ENCODE measurements around the gene SPTSSB.

Gene SPTSSB

DNA sequence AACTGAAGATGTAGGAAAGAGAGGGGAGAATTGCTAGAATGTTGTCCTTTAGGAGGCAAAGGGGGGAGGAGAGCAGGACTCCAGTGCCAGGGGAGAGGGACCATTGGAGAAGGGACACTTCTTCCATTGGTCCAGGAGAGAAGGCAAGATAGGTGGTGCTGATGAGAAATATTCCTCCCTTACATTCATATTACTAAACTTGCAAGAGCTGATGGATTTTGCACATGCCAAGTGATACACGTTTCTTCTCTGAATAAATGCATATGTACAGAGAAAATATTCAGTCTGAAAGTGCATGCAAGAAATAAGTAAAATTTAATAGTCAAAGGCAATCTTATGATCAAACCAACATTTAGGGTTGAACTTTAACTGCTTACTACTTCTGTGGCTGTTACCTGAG is 21.5 kb upstream of the SPTSSB start:
- DNase-seq (ENCODE audit: low read depth in 2 of 2), result no peak

DNA sequence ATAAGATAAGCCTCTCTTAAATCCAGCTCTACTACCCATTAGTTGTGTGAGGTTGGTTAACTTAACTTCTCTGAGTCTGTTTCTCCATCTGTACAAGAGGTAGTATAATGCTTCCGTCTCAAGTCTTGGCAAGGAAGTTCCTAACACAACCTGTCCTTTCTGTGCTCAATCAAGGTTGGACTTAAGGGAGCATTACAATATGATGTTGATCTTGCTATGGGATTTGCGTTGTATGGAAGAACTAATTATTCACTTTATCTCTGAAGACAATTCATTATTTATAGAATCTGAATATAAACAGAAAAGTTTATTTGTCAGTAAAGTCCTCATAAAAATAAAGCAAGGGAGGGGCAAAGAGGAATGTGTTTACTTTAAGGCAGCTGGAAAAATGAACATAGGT is 18.9 kb upstream of the SPTSSB start:
- no peak for DNase-seq (ENCODE audit: low read depth in 2 of 2)

DNA sequence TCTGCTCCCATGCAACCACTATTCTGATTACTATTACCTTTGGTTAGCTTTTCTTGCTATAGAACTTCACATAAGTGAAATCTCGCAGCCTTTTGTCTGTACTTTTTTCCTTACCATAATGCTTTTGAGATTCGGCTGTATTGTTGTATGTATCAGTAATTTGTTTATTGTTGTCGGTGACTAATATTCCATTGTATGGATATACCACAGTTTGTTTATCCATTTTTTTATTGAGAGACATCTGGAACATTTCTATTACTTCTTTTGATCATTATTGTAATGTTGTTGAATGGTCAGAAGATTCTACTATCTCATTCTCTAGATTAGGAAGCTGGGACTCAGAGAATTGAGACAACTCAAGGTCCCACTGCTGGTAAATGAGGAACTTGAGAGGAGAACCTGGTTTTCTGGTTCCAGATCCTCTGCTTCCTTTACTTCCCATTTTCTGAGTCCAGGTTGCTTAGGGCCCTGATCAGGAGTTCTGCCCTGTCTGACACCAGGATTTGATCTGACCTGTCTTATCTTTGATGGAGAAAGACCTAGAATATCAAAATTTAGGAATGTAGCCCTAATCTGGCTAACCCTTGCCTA is 18.2 kb upstream of the SPTSSB start:
- DNase-seq (ENCODE audit: low read depth in 2 of 2), result no peak

DNA sequence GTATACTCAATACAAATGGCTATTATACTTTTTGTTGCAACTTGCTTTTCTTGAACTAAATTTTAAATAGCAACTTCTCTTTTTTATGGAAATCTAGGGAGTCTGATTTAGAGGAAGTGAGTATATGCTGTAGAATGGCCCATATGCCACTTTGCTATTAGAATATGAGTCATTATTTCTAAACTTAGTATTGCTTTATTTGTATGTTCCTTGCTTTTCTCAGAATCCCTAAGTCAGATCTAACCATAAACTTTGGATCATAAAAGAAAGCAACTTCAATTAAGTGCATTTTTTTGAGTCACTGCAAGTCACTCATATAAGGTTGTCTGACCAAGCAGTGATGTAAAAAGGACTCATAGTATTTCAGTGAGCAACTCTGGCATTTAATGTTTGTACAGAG is 17.5 kb upstream of the SPTSSB start:
- DNase-seq (ENCODE audit: low read depth in 2 of 2), result no peak

DNA sequence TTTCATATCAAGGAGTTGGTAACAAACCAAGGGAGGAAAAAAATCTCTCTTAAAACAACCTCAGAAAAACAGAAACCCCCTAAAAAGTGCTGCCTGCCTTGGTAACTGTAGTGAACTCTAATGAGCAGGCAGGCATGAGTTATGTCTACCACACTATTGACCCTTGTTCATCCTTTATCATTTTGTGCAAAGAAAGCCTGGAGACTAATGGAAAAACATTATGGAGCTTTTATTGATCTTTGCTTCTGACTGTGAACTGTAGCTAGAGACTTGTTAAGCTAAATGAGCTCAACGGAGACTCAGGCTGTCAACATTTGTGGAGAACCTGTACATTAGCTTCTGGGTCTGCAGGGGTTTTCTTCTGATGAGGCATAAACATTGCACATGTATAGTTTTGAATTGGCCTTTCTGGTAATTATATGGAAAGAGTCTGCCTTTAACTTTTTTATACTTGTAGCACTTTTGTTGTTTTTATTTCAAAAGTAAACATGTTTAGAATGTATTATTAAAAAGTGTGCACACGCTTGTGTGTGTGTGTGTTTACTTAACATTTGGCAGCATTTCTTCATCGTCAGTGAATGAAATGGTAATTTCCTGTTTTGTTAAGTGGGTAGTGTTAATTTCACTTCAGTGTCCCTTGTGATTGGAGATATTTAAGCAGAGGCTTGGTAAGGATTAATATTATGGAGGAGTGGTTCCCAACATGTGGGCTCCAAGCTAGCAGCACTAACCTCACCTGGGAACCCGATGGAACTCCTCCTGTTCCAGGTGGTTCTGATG is 15.9 kb upstream of the SPTSSB start:
- DNase-seq (ENCODE audit: low read depth in 2 of 2), result no peak

DNA sequence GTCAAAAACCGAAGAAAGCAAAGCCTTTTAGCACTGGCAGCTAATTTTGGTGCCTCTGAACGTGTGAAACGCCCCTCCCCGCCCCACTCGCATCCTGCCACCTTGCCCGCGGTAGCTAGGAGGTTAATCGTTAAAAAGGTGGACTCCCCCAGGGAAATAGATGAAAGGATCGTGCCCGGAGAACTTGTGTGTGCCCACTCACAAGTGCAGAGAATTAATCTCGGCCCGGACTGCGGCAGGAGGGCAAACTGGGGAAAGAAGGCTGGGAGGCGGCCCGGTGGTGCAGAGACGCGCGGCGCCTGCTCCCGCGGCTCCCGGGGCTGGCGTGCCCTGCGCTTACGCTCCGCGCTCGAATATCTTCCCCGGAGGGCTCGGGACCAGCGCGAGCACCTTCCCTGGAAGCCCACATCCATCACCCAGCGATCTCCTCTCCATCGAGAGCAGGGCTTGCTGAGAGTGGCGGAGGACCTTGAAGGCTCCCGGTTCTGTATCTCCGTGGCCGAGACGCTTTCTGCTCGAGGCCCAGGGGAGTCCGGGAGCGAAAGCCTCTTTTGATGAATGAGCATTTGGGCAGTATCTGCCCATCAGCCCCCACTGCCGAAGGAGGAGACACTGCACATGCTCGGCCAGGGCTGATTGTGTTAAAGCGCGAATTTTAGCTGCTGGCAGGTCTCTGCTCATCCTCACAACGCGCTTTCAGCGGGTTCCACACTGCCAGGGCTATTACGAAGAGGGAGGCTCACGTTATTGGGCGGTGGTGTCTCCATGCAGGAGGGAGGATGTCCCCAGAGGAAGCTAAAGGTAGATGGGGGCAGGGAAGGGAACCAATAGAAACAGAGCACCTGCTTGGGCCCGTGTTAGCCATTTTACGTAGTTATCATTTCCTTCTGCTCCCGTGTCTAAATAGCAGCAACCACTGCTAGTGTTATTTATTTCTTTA is 1.3 kb upstream of the SPTSSB start:
- no peak for DNase-seq (ENCODE audit: low read depth in 2 of 2)

DNA sequence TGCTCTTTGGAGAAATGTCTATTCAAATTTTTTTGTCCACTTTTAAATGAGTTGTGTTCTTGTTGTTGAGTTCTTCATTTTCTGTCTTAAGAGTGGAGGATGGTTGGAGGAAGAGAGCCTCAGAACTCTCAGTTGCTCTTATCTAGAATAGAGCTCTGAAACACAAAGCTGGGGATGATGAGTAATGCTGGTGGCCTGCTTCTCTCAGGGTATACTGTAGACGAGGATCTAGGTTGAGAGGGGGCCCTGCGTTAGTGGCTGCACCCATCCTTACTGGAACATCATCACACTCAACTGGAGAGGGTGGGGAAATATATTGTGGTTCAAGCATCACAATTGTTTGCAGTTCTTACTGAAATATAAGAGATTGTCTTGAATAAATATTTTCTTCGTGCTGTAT is 1.8 kb downstream of the SPTSSB start:
- no peak for DNase-seq (ENCODE audit: low read depth in 2 of 2)

DNA sequence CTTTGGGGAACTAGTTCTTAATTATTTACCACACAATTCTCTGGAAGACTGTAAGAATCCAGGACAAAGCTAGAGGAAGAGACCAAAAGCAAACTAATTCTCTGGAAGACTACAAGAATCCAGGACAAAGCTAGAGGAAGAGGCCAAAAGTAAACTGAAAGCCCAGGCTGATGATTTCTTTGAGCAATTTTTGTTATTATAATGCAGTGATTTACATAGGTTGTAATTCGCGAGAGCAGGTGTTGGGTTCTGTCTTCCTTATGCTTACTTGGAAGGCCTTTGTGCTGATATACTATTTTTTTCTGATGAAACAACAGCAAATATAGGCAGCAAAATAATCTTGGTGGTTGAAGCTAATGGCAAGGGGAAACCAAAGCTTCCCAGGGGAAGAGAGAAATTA is 5.2 kb downstream of the SPTSSB start:
- no peak for DNase-seq (ENCODE audit: low read depth in 2 of 2)

DNA sequence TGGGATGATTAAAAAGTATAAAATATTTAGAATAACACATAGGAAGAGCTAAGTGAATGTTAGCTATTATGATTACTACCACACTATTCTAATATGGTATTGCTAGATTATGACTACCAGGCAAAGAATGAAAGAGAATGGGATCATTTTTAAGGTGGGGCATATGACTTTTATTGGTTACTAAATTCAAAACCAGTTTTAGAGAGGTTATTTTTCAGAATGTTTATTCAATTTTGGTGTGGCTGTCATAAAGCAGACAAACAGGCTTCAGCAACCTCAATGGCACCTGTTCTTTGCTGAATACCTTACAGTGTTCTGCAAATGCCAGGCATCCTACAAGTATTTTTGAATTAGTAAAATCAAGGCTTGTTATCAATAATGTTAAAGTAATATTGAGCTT is 12.8 kb downstream of the SPTSSB start:
- no peak for DNase-seq (ENCODE audit: low read depth in 2 of 2)

DNA sequence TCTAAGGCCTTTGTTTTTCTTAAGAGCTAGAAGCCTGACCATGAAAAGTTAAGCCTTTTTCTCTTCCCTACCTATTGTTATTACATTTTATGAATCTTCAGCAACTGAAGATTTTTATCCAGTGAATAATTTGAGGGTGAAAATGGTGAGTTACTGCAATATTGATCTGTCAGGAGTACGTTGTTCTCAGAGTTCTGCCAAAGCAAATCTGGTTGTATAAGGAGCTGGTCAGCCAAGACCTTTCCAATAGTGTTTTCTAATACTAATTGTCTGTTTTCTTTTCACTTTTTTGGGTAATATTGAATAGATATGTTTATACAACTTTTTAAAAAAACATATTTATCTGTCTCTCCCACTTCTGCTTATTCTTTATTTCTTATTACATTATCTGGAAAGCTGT is 15.0 kb downstream of the SPTSSB start:
- DNase-seq (ENCODE audit: low read depth in 2 of 2), result no peak

DNA sequence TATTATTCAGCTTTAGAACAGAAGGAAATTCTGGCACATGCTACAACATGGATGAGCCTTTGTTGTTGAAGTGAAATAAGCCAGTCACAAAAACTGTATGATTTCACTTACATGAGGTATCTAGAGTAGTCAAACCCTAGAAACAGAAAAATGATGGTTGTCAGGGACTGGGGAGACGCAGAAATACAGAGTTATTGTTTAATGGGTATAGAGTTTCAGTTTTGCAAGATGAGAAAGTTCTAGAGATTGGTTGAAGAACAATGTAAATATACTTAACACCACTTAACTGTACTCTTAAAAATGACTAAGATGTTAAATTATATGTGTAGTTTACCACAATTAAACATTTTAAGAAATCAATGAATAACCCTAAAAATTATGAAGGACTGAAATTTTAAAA is 15.8 kb downstream of the SPTSSB start:
- DNase-seq (ENCODE audit: low read depth in 2 of 2), result no peak

DNA sequence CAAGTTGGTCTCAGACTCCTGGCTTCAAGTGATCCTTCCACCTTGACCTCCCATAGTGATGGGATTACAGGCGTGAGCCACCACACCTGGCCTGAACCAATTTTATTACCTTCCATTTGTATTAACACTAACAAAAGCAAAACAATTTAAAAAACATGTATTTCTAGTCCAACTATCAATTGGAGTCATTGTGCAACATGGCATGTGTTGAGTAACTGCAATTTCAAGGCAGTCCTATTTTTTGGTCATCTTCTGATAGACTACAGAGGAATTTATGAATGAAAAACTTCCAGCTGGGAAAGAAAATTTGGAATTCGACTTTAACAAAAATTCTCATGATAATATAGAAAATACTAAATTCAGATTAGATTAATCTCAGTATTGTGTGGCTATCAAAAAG is 16.8 kb downstream of the SPTSSB start:
- no peak for DNase-seq (ENCODE audit: low read depth in 2 of 2)

DNA sequence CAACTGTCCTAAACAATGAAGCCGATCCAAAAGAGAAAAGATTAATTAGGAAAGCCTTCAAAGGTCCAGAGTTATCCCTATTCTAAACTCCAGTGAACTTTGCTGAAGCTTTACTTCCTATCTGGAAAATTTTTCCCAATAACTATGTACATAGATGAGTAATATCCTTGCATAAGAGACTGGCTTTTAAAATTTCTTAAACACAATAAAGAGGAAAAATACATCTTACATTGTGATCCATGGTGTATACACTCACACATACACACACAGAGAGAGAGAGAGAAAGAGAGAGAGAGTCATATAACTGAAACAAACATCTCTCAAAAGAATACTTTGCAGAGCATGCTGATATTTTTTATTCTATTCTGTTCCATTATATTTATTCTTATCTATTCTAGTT is 20.0 kb downstream of the SPTSSB start:
- no peak for DNase-seq (ENCODE audit: low read depth in 2 of 2)

DNA sequence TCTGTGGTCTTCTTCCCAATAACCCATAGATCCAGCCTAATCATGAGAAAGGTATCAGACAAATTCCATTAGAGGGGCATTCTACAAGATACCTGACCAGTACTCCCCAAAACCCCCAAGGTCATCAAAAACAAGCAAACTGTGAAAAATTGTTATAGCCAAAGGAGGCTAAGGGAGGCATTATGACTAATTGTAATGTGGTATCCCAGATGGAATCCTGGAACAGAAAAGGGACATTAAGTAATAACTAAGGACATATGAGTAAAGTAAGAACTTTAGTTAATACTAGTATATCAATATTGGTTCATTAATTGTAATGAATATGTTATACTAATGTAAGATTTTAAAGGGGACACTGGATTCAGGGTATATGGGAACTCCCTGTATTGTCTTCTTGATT is 20.4 kb downstream of the SPTSSB start:
- no peak for DNase-seq (ENCODE audit: low read depth in 2 of 2)

DNA sequence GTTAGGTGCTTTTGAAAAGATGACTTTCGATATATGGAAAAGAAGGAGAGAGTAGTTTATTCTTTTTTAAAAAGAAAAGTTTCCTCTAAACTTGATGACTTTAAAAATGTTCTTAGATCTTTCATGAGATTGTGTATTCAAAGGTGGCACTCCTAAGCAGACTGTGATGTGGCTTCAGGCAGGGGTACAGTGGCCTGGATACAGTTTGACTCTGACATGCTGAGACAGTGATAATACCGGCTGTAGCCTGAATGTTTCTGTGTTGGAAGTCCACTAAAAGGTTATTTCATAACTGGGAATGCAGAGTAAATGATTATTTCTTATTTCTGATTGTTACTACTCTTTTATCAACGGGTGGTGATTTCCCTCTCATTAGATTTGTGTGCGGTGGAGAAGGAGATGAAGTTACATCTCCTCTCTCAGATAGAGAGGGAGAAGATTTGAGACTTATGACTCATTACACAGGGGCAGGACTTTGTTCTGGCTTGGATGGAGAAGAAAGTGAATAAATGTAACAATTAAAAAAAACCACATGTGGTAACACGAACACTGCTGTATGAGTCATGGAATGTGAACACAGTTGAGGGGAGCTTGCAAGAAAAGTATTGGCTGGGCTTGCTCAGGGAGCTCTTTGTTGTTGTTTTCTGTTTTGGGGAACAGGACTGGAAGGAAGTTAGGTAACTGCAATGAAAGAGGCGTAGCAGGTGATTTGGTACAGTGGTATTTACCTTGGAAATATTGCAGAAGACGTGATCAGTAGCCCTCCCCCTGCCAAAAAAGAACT is 21.6 kb downstream of the SPTSSB start:
- DNase-seq (ENCODE audit: low read depth in 2 of 2), result peak in 1 of 2 experiments; percentile 9

DNA sequence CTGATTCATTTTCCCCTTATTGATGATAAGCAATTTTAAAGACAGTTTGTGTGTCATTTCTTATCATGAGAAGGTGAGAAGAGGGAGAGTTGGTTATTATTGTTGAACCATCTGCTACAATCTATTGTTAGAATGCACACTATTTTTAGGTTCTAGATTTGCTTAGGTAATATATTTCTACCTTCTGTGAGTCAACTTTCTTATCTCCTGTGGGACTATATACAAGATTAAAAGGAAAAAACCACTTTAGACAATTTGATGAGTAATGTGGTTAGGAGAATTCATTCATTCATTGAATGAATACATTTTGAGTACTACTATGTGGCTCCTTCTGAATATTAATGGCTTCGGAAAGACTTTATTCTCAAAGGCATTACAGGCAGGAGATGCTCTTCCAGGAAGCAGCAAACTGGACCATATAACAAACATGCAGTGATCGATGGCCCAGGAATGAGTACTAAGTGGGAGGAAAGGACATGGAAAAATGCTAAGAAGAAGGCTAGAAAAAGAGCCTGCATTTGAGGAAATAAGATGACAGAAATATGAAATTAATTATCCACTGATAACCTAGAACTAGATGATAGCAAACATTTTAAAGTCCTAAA is 22.4 kb downstream of the SPTSSB start:
- no peak for DNase-seq (ENCODE audit: low read depth in 2 of 2)

DNA sequence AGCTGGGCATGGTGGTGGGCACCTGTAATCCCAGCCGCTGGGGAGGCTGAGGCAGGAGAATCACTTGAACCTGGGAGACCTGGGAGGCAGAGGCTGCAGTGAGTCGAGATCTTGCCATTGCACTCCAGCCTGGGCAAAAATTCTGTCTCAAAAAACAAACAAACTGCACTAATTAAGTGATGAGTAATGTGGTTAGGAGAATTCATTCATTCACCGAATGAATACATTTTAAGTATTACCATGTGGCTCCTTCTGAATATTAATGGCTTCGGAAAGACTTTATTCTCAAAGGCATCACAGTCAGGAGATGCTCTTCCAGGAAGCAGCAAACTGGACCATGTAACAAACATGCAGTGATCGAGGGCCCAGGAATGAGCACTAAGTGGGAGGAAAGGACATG is 23.6 kb downstream of the SPTSSB start:
- DNase-seq (ENCODE audit: low read depth in 2 of 2), result no peak

DNA sequence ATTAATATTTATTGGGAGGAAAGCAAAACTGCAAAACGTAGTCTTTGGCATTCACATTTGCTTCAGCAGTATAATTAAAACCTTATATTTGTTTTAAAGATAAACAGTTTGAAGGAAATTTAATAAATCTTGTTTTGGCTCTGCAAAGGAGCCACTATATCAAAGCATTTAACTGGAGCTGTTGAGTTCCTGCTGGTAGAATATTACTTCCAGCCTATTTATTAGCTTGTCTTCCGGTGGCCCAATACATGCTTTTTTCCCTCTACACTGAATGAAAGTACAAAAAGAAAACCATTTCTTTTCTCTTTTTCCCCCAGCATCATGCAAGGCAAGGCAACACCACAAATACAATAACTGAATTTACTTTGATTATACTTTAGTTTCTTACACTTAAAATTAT is 26.3 kb downstream of the SPTSSB start:
- no peak for DNase-seq (ENCODE audit: low read depth in 2 of 2)

DNA sequence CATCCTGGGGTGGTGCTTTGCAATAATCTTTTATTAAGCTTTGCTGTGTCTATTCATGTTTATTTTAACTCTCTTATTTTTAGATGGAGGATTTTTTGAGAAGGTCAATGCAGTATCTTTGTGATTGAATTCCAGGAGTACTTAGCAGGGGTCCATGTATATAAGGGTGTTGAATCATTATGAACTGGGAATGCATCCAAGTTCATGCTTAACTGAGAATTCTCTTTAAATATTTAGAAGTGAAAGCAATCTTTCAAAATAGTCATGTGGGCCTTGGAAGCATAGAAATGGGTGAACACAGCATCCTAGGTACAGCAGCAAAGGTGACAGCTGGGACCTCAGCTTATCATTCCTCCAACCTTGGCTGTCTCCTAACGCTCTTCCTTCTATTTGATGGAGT is 27.3 kb downstream of the SPTSSB start:
- DNase-seq (ENCODE audit: low read depth in 2 of 2), result no peak

DNA sequence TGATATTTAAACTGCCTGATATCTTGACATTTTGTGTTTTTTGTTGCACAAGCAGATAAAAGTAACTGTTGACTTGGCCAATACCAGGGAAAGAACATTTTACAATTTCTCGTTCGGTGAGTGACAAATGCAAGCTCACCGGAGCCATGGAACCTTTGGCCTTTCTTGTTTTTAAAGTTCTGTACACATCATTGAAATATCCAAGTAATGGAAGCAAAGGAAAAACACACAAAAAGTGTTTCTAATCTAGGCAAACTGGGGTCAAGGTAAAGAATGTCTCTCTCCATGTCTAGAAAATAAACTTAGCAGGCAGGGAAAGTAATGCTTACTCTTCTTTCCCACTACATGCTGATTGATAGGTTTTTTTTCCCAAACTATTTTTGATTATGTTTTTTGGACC is 27.8 kb downstream of the SPTSSB start:
- DNase-seq (ENCODE audit: low read depth in 2 of 2), result no peak

DNA sequence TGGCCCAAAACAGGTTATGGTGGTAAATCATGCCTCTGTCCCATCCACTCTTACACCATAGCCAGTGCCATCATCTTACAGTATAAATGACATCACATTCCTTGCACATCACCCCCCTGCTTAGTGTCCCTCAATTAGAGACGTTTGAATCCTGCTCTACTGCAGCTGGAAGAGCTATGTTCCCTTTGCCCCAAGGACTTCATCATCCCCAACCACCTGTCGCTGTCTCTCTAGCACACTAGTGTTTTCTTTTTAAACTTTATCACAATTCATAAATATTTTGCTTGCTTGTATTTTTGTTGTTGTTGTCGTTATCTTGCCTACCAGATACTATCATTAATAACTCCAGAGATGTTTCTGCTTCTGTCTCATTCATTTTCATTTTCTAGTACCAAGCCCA is 28.7 kb downstream of the SPTSSB start:
- DNase-seq (ENCODE audit: low read depth in 2 of 2), result no peak

Measured in stimulated activated CD4-positive, alpha-beta T cell treated with anti-CD3 and anti-CD28 coated beads, Interleukin-12 subunit alpha, Interleukin-12 subunit beta, amount 100 ng/mL, for 24 hours (primary cell).